ENCODE data around the gene ASXL2. TPM values are rescaled to one million over a fixed set of nuclear protein-coding genes. Genes with fewer than 3 reads are reported as not detected.

ASXL2 gene
- total RNA-seq, 4 donors from 2014 or later, result 22.9 to 27.6 (median 23.5) TPM

DNA sequence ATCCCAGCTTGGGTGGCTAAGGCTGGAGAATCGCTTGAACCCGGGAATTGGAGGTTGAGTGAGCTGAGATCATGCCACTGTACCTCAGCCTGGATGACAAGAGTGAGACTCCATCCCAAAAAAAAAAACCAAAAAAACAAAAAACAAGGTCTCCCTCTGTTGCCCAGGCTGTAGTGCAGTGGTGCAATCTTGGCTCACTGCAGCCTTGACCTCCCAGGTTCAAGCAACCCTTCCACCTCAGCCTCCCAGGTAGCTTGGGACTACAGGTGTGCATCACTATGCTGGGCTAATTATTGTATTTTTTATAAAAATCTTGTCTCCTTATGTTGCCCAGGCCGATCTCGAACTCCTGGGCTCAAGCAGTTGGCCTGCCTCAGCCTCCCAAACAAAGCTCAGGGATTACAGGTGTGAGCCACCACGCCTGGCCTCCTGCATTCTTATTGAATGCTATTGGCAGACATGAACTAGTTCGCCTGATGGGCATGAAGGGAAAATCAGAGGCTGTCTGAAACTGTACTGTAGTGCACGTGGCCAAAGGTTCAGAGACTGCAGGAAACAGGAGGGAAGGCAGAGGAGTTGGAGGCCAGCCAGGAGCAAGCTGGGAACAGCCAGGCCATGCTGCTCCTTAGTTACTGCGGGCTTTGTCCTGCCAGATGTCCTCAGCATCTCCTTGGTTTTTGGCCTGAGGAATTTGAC, 16.0 kb upstream of the ASXL2 start:
- DNase-seq (ENCODE audit: low spot score in 2 of 2), result peak in 1 of 2 donors; percentile 44

DNA sequence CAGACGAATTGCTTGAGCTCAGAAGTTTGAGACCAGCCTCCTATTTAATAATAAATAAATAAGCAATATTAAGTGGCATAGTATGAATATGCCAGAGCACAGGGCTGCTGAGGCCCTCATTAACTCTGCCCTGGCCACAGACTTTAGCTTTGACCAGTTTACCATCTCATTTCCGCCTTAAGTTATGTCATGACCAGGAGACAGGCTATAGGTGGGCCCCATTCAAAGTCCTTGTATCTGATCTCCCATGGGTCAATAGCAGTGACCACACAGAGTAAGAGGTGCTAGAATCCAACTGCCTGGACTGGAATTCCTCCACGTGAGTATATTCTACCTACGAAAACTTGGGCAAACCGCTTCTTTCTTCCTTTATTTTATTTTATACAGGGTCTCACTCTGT, 13.4 kb upstream of the ASXL2 start:
- no peak for DNase-seq (ENCODE audit: low spot score in 2 of 2)
- Histone ChIP-seq H3K27ac (no peak overlapping the region), H3K9me3 (no peaks in the 10 kb centered on the region), H3K27me3 (no peaks in the 10 kb centered on the region), H3K4me3 (no peak overlapping the region), H3K4me1 (no peaks in the 10 kb centered on the region), H3K36me3 (no peaks in the 10 kb centered on the region)
- WGBS, result 88% methylated on average over 5 of the region's 5 CpGs
- TF ChIP-seq, protein P1, sequence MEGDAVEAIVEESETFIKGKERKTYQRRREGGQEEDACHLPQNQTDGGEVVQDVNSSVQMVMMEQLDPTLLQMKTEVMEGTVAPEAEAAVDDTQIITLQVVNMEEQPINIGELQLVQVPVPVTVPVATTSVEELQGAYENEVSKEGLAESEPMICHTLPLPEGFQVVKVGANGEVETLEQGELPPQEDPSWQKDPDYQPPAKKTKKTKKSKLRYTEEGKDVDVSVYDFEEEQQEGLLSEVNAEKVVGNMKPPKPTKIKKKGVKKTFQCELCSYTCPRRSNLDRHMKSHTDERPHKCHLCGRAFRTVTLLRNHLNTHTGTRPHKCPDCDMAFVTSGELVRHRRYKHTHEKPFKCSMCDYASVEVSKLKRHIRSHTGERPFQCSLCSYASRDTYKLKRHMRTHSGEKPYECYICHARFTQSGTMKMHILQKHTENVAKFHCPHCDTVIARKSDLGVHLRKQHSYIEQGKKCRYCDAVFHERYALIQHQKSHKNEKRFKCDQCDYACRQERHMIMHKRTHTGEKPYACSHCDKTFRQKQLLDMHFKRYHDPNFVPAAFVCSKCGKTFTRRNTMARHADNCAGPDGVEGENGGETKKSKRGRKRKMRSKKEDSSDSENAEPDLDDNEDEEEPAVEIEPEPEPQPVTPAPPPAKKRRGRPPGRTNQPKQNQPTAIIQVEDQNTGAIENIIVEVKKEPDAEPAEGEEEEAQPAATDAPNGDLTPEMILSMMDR (IDR thresholded peaks at IDR 0.05), result no peak
- no peak for TF ChIP-seq POLR2AphosphoS5 (IDR thresholded peaks at IDR 0.05)
- no peak for TF ChIP-seq POLR2A (IDR thresholded peaks at IDR 0.05)
- no peak for TF ChIP-seq EP300 (IDR thresholded peaks at IDR 0.05)

More for the DNA sequence above, 16.0 kb upstream of the ASXL2 start:
- Histone ChIP-seq H3K27ac (no peak overlapping the region), H3K9me3 (no peaks in the 10 kb centered on the region), H3K36me3 (no peaks in the 10 kb centered on the region), H3K27me3 (no peaks in the 10 kb centered on the region), H3K4me3 (no peak overlapping the region), H3K4me1 (no peaks in the 10 kb centered on the region)
- 71% methylated on average over 8 of the region's 8 CpGs for WGBS
- TF ChIP-seq POLR2A (IDR thresholded peaks at IDR 0.05) (no peak), EP300 (IDR thresholded peaks at IDR 0.05) (no peak), POLR2AphosphoS5 (IDR thresholded peaks at IDR 0.05) (no peak)
- TF ChIP-seq, protein P1 (IDR thresholded peaks at IDR 0.05), result no peak

DNA sequence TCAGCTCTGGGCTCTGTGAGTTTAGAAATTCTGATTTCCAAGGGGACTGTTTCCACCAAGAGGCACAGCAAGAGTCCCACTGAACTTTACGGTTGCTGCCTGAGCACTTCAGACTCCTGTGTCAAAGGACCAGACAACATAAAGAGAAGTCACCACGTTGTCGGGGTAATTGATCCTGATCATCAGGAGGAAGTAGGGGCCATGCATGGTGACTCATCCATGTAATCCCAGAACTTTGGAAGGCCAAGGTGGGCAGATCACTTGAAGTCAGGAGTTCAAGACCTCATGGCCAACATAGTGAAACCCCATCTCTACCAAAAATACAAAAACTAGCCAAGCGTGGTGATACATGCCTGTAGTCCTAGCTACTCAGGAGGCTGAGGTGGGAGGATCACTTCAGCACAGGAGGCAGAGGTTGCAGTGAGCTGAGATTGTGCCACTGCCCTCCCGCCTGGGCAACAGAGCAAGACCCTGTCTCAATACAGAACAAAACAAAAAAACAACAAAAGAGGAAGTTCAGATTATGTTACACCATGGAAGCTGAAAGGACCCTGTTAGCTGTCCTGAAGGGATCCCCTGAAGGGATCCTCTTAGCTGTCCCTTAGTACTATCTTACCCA, 9.4 kb upstream of the ASXL2 start:
- Histone ChIP-seq H3K27me3 (peaks cover 6% of the 10 kb centered on the region), H3K4me3 (no peak overlapping the region), H3K4me1 (no peaks in the 10 kb centered on the region), H3K9me3 (no peaks in the 10 kb centered on the region), H3K27ac (no peak overlapping the region), H3K36me3 (no peaks in the 10 kb centered on the region)
- no peak for DNase-seq (ENCODE audit: low spot score in 2 of 2)
- TF ChIP-seq POLR2AphosphoS5 (IDR thresholded peaks at IDR 0.05) (no peak), EP300 (IDR thresholded peaks at IDR 0.05) (no peak), POLR2A (IDR thresholded peaks at IDR 0.05) (no peak)
- TF ChIP-seq, protein P1 (IDR thresholded peaks at IDR 0.05), result no peak
- 88% methylated on average over 5 of the region's 5 CpGs for WGBS

DNA sequence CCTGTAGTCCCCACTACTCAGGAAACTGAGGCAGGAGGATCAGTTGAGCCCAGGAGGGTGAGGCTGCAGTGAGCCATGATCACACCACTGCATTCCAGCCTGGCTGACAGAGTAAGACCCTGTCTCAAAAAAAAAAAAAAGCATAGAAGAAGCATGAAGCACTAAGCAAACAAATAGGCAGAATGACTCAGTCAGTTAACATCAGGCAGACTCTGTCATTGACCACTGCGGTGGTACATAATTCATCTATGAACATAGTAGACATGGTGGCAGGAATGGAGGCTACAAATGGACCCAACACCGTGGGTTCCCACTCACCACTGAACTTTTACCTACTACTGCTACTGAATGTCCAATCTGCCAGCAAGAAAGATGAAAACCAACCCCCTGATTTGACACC, 7.6 kb upstream of the ASXL2 start:
- WGBS, result 91% methylated on average over 2 of the region's 2 CpGs
- H3K27ac ChIP-seq, result no peak overlapping the region
- H3K4me1 ChIP-seq, result no peaks in the 10 kb centered on the region
- peaks cover 6% of the 10 kb centered on the region for H3K27me3 ChIP-seq
- H3K9me3 ChIP-seq, result no peaks in the 10 kb centered on the region
- TF ChIP-seq POLR2A (IDR thresholded peaks at IDR 0.05) (no peak), EP300 (IDR thresholded peaks at IDR 0.05) (no peak), POLR2AphosphoS5 (IDR thresholded peaks at IDR 0.05) (no peak)
- TF ChIP-seq, protein P1 (IDR thresholded peaks at IDR 0.05), result no peak
- H3K36me3 ChIP-seq, result no peaks in the 10 kb centered on the region
- no peak for DNase-seq (ENCODE audit: low spot score in 2 of 2)
- H3K4me3 ChIP-seq, result no peak overlapping the region

DNA sequence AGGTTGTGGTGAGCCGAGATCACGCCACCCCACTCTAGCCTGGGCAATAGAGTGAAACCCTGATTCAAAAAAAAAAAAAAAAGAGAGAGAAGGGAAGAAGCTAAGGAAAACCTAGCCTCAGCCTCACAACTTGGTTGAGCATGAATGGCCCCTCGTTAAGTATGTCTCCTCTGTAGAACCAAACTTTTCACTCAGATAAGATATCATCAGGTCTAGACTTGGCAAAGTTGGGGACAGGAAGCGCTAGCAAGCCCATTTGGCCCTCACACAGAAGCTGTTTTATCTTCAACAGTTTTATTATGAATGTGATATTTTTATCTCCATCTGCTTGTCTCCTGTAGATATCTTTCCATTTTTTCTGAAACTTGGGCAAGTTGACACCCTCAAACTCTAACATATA, 3.5 kb upstream of the ASXL2 start:
- no peaks in the 10 kb centered on the region for H3K36me3 ChIP-seq
- H3K27me3 ChIP-seq, result peaks cover 6% of the 10 kb centered on the region
- H3K9me3 ChIP-seq, result no peaks in the 10 kb centered on the region
- DNase-seq (ENCODE audit: low spot score in 2 of 2), result no peak
- WGBS, result 78% methylated on average over 4 of the region's 4 CpGs
- H3K4me1 ChIP-seq, result peaks cover 10% of the 10 kb centered on the region
- no peak overlapping the region for H3K4me3 ChIP-seq
- TF ChIP-seq POLR2AphosphoS5 (IDR thresholded peaks at IDR 0.05), result no peak
- TF ChIP-seq, protein P1 (IDR thresholded peaks at IDR 0.05), result no peak
- no peak for TF ChIP-seq EP300 (IDR thresholded peaks at IDR 0.05)
- TF ChIP-seq POLR2A (IDR thresholded peaks at IDR 0.05), result no peak
- no peak overlapping the region for H3K27ac ChIP-seq

All from suprapubic skin (tissue), 4 donors.